ENCODE results near the gene KDM4F.
A peak's percentile ranks its signal among the peaks of the same experiment; 100 is the strongest.

The KDM4F gene

GRCh38 chr11:95044010-95044409 is 5.2 kb upstream of the KDM4F start:
- Mint-ChIP-seq H3K4me1 (no peaks in the 10 kb centered on the region), H3K27me3 (peaks cover 36 to 51% of the 10 kb centered on the region in 2 donors), H3K36me3 (no peaks in the 10 kb centered on the region), H3K27ac (no peak overlapping the region), H3K9me3 (no peaks in the 10 kb centered on the region), H3K4me3 (no peak overlapping the region)
- DNase-seq (no peak), ATAC-seq (replicated peaks) (no peak)

GRCh38 chr11:95045812-95046211 is 3.4 kb upstream of the KDM4F start:
- DNase-seq (no peak), ATAC-seq (replicated peaks) (no peak)
- Mint-ChIP-seq H3K4me3 (no peak overlapping the region), H3K9me3 (no peaks in the 10 kb centered on the region), H3K36me3 (no peaks in the 10 kb centered on the region), H3K27ac (no peak overlapping the region), H3K27me3 (peaks cover 41 to 47% of the 10 kb centered on the region in 2 donors), H3K4me1 (no peaks in the 10 kb centered on the region)

GRCh38 chr11:95050595-95051202 is 1.5 kb downstream of the KDM4F start:
- no peak overlapping the region for H3K27ac Mint-ChIP-seq
- H3K4me1 Mint-ChIP-seq = peaks cover 7 to 11% of the 10 kb centered on the region in 2 donors
- no peaks in the 10 kb centered on the region for H3K9me3 Mint-ChIP-seq
- DNase-seq = no peak
- H3K36me3 Mint-ChIP-seq = no peaks in the 10 kb centered on the region
- no peak overlapping the region for H3K4me3 Mint-ChIP-seq
- no peak for ATAC-seq (replicated peaks)
- H3K27me3 Mint-ChIP-seq = peaks cover 7 to 13% of the 10 kb centered on the region in 2 donors

GRCh38 chr11:95054356-95054755 is 5.1 kb downstream of the KDM4F start:
- Mint-ChIP-seq H3K4me3 (no peak overlapping the region), H3K27me3 (peaks cover 0 to 2% of the 10 kb centered on the region in 2 donors), H3K4me1 (peaks cover 7 to 11% of the 10 kb centered on the region in 2 donors), H3K9me3 (no peaks in the 10 kb centered on the region), H3K36me3 (no peaks in the 10 kb centered on the region), H3K27ac (no peak overlapping the region)
- ATAC-seq (replicated peaks) = no peak
- DNase-seq = no peak

GRCh38 chr11:95055283-95055897 is 6.2 kb downstream of the KDM4F start:
- peaks cover 7 to 11% of the 10 kb centered on the region in 2 donors for H3K4me1 Mint-ChIP-seq
- H3K27ac Mint-ChIP-seq = no peak overlapping the region
- ATAC-seq (replicated peaks) (peak; percentile 91 to 98), DNase-seq (no peak)
- H3K9me3 Mint-ChIP-seq = no peaks in the 10 kb centered on the region
- H3K27me3 Mint-ChIP-seq = no peaks in the 10 kb centered on the region
- no peak overlapping the region for H3K4me3 Mint-ChIP-seq
- no peaks in the 10 kb centered on the region for H3K36me3 Mint-ChIP-seq

- Mint-ChIP-seq H3K4me1 (peaks cover 7 to 11% of the 10 kb centered on the region in 2 donors), H3K4me3 (no peak overlapping the region), H3K36me3 (no peaks in the 10 kb centered on the region), H3K27me3 (no peaks in the 10 kb centered on the region), H3K9me3 (no peaks in the 10 kb centered on the region), H3K27ac (no peak overlapping the region)
- no peak for DNase-seq
- no peak for ATAC-seq (replicated peaks)
Observed at GRCh38 chr11:95057959-95058358, 8.7 kb downstream of the KDM4F start.

- H3K36me3 Mint-ChIP-seq = no peaks in the 10 kb centered on the region
- ATAC-seq (replicated peaks) (no peak), DNase-seq (no peak)
- no peak overlapping the region for H3K4me3 Mint-ChIP-seq
- peaks cover 7 to 11% of the 10 kb centered on the region in 2 donors for H3K4me1 Mint-ChIP-seq
- no peaks in the 10 kb centered on the region for H3K9me3 Mint-ChIP-seq
- no peaks in the 10 kb centered on the region for H3K27me3 Mint-ChIP-seq
- H3K27ac Mint-ChIP-seq = no peak overlapping the region
Observed at GRCh38 chr11:95058621-95059020, 9.4 kb downstream of the KDM4F start.

- no peak for ATAC-seq (replicated peaks)
- H3K36me3 Mint-ChIP-seq = no peaks in the 10 kb centered on the region
- no peak overlapping the region for H3K27ac Mint-ChIP-seq
- DNase-seq = no peak
- H3K4me1 Mint-ChIP-seq = peaks cover 7 to 11% of the 10 kb centered on the region in 2 donors
- no peak overlapping the region for H3K4me3 Mint-ChIP-seq
- no peaks in the 10 kb centered on the region for H3K27me3 Mint-ChIP-seq
- H3K9me3 Mint-ChIP-seq = no peaks in the 10 kb centered on the region
Observed at GRCh38 chr11:95059046-95059445, 9.8 kb downstream of the KDM4F start.

GRCh38 chr11:95065336-95065735 is 16.1 kb downstream of the KDM4F start:
- no peak for ATAC-seq (replicated peaks)
- no peak for DNase-seq
- no peak overlapping the region for H3K4me3 Mint-ChIP-seq
- no peak overlapping the region for H3K27ac Mint-ChIP-seq
- no peaks in the 10 kb centered on the region for H3K9me3 Mint-ChIP-seq
- no peaks in the 10 kb centered on the region for H3K27me3 Mint-ChIP-seq
- H3K36me3 Mint-ChIP-seq = peaks cover 3 to 8% of the 10 kb centered on the region in 2 donors
- peaks cover 7 to 23% of the 10 kb centered on the region in 2 donors for H3K4me1 Mint-ChIP-seq

GRCh38 chr11:95066716-95067038 is 17.5 kb downstream of the KDM4F start, which contains the start of gene SRSF8:
Gene SRSF8, plus strand, starts transcription at chr11:95066919. Its CDS starts 308 bp downstream, at chr11:95067227.
- peak within 1 kb of the TSS; percentile 97 for H3K27ac Mint-ChIP-seq
- no peaks in the 10 kb centered on the region for H3K27me3 Mint-ChIP-seq
- DNase-seq = no peak
- H3K4me3 Mint-ChIP-seq = peak within 1 kb of the TSS; percentile 97 to 99
- H3K4me1 Mint-ChIP-seq = peaks cover 12 to 29% of the 10 kb centered on the region in 2 donors
- ATAC-seq (replicated peaks) = peak; percentile 53 to 59
- H3K36me3 Mint-ChIP-seq = peaks cover 8 to 14% of the 10 kb centered on the region in 2 donors
- H3K9me3 Mint-ChIP-seq = no peaks in the 10 kb centered on the region

GRCh38 chr11:95067039-95067840 is 18.0 kb downstream of the KDM4F start:
- DNase-seq (peak; percentile 70), ATAC-seq (replicated peaks) (peak; percentile 73 to 76)
- Mint-ChIP-seq H3K27me3 (no peaks in the 10 kb centered on the region), H3K4me3 (peak overlapping the region; percentile 97 to 99), H3K4me1 (peaks cover 12 to 29% of the 10 kb centered on the region in 2 donors), H3K9me3 (no peaks in the 10 kb centered on the region), H3K27ac (peak overlapping the region; percentile 97), H3K36me3 (peaks cover 8 to 14% of the 10 kb centered on the region in 2 donors)

- peak overlapping the region; percentile 96 for H3K27ac Mint-ChIP-seq
- H3K4me1 Mint-ChIP-seq = peaks cover 14 to 33% of the 10 kb centered on the region in 2 donors
- no peak for DNase-seq
Observed at GRCh38 chr11:95067841-95068219, 18.6 kb downstream of the KDM4F start.

GRCh38 chr11:95068549-95068948 is 19.3 kb downstream of the KDM4F start:
- H3K9me3 Mint-ChIP-seq = no peaks in the 10 kb centered on the region
- peaks cover 10 to 21% of the 10 kb centered on the region in 2 donors for H3K36me3 Mint-ChIP-seq
- peak; percentile 75 to 78 for ATAC-seq (replicated peaks)

More at GRCh38 chr11:95067841-95068219, 18.6 kb downstream of the KDM4F start:
- Mint-ChIP-seq H3K27me3 (no peaks in the 10 kb centered on the region), H3K36me3 (peaks cover 8 to 18% of the 10 kb centered on the region in 2 donors), H3K9me3 (no peaks in the 10 kb centered on the region), H3K4me3 (peak overlapping the region; percentile 97 to 99)
- no peak for ATAC-seq (replicated peaks)

GRCh38 chr11:95070471-95070870 is 21.2 kb downstream of the KDM4F start:
- Mint-ChIP-seq H3K4me1 (peaks cover 17 to 36% of the 10 kb centered on the region in 2 donors), H3K36me3 (peaks cover 10 to 21% of the 10 kb centered on the region in 2 donors)

More at GRCh38 chr11:95068549-95068948, 19.3 kb downstream of the KDM4F start:
- Mint-ChIP-seq H3K27ac (peak overlapping the region; percentile 96), H3K4me1 (peaks cover 17 to 36% of the 10 kb centered on the region in 2 donors), H3K4me3 (peak overlapping the region; percentile 97 to 99), H3K27me3 (no peaks in the 10 kb centered on the region)
- peak; percentile 66 for DNase-seq

More at GRCh38 chr11:95070471-95070870, 21.2 kb downstream of the KDM4F start:
- DNase-seq (no peak), ATAC-seq (replicated peaks) (no peak)
- no peaks in the 10 kb centered on the region for H3K9me3 Mint-ChIP-seq
- no peaks in the 10 kb centered on the region for H3K27me3 Mint-ChIP-seq
- peak overlapping the region in 1 of 2 donors; percentile 20 for H3K4me3 Mint-ChIP-seq
- peak overlapping the region; percentile 26 for H3K27ac Mint-ChIP-seq
